NK-92 (cell line): ENCODE measurements around the gene STRIP1.

Experiments
- DNase-seq: peaks from one replicate; lab custom pipeline; 2025; ENCODE audit not compliant: unreplicated experiment; lab: John Stamatoyannopoulos, UW

Gene STRIP1

GRCh38 chr1:110034451-110035235, at the start of gene STRIP1:
Gene STRIP1 (plus strand): TSS chr1:110034624. CDS start chr1:110034638, 14 bp downstream.
- peak; percentile 57 for DNase-seq

GRCh38 chr1:109985247-109986053, 49.0 kb upstream of the STRIP1 start:
- no peak for DNase-seq

GRCh38 chr1:109986054-109986444, 48.4 kb upstream of the STRIP1 start:
- no peak for DNase-seq

- no peak for DNase-seq
Observed at GRCh38 chr1:109988349-109988914, 46.0 kb upstream of the STRIP1 start.

- DNase-seq: no peak
Observed at GRCh38 chr1:109989506-109990301, 44.7 kb upstream of the STRIP1 start.

GRCh38 chr1:109990302-109990653, 44.1 kb upstream of the STRIP1 start:
- no peak for DNase-seq

- DNase-seq: no peak
Observed at GRCh38 chr1:109991400-109991925, 43.0 kb upstream of the STRIP1 start.

- DNase-seq: no peak
Observed at GRCh38 chr1:109993885-109994284, 40.5 kb upstream of the STRIP1 start.

- no peak for DNase-seq
Observed at GRCh38 chr1:109994654-109995053, 39.8 kb upstream of the STRIP1 start.

GRCh38 chr1:109995536-109995935, 38.9 kb upstream of the STRIP1 start:
- no peak for DNase-seq

GRCh38 chr1:109996476-109996875, 37.9 kb upstream of the STRIP1 start:
- no peak for DNase-seq

- DNase-seq: no peak
Observed at GRCh38 chr1:109997204-109997866, 37.1 kb upstream of the STRIP1 start.

- no peak for DNase-seq
Observed at GRCh38 chr1:109997867-109998229, 36.6 kb upstream of the STRIP1 start.

GRCh38 chr1:110002695-110003094, 31.7 kb upstream of the STRIP1 start:
- no peak for DNase-seq

- DNase-seq: no peak
Observed at GRCh38 chr1:110003747-110004428, 30.5 kb upstream of the STRIP1 start.

GRCh38 chr1:110004583-110004982, 29.8 kb upstream of the STRIP1 start:
- DNase-seq: no peak

- no peak for DNase-seq
Observed at GRCh38 chr1:110005971-110006370, 28.5 kb upstream of the STRIP1 start.

GRCh38 chr1:110006516-110006915, 27.9 kb upstream of the STRIP1 start:
- DNase-seq: no peak

GRCh38 chr1:110007046-110007830, 27.2 kb upstream of the STRIP1 start:
- DNase-seq: no peak
